Activated CD4-positive, CD25-positive, alpha-beta regulatory T cell treated with anti-CD3 and anti-CD28 coated beads, Interleukin-2, amount 50 U/mL, for 24 hours (primary cell): ENCODE results near the gene RSPH3.
"Not testable (repeated sequence)": the region's sequence is repeated elsewhere in the genome, so short reads cannot be mapped to it uniquely, and the experiment has no call there.

ENCODE experiments used
- ATAC-seq, 2 donors: fragments of 150-1000 bp; cut with Tn5 transposase; one replicate each; pipeline ENCODE4 v1.10.0; 2021; ENCODE audit warnings: mild to moderate bottlenecking in 1 of 2, moderate library complexity in 1 of 2

Gene RSPH3

DNA sequence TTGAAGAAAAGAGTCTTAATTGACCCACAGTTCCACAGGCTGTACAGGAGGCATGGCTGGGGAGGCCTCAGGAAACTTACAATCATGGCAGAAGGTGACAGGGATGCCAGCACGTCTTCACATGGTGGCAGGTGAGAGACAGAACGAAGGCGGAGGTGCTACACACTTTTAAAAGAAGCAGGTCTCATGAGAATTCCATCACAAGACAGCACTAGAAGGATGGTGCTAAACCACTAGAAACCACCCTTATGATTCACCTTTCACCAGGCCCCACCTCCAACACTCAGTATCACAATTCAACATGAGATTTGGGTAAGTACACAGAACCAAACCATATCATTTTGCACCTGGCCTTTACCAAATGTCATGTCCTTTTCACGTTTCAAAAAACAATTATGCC, 23.9 kb upstream of the RSPH3 start:
- ATAC-seq = peak; percentile 92 to 96

DNA sequence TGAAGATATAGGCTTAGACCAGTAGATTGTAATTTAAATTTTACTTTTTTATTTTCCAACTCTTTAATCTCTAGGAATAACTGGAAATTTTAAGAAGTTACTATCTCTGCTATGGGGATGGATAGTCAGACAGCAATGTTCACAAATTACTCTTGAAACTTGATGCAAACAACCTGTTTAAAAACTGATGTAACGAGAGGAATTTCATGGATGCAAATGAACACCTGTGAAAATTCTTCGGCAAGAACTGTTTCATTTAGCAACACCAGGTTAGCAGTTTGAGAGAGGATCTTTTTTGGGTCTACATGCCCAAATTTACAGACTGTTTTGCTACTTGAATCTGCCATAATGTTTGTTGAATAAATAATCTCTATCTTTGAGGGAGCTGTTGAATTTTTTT, 20.0 kb upstream of the RSPH3 start:
- no peak for ATAC-seq

DNA sequence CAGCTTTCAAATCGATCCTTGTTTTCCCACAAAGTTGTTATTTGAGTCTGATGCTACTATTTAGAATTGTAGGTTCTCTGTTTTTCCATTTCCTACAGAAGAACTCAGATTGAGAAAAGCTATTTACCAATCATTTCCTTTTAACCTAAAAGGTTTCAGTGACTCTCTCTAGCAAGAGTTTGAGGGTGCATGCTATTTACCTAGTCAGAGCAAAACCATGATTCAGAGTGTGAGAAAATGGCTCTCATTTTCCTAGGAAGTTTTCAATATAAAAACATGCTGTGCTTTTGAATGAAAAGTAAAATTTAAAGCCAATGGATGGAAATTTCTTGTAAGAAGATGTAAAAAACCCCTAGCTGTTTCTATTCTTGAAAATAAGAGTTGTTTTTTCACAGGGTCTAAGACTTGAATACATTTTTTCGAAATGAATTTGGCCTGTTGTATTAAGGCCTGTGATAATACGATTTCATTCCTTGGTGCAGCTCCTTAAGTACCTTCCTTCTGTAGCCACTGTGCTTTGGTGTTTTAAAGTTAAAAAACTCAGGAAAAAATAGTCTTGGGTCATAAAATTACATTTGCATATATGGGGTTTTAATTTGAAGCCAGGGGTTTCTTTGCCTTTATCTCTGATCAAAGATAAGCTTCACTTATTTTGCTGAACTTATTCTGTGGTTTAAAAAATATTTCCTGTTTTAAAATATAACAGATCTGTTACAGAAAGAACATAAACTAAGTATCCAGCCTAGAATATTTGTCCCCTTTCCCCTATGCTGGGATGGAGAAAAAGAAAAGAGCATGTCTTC, 18.0 kb upstream of the RSPH3 start:
- peak; percentile 90 to 92 for ATAC-seq

DNA sequence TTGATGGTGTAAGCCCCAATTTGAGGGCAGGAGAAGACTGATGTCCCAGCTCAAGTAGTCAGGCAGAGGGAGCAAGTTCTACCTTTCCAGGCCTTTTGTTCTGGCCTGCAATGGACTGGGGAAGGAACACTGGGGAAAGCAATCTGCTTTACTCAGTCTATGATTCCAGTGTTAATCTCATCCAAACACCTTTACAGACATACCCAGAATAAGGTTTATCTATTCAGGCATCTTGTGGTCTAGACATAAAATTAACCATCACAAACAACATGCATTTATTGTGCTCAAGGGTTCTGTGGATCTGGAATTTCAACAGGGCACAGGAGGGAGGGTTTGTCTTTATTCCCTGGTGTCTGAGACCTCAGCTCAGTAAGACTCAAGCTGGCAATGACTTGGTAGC, 14.4 kb upstream of the RSPH3 start:
- no peak for ATAC-seq

DNA sequence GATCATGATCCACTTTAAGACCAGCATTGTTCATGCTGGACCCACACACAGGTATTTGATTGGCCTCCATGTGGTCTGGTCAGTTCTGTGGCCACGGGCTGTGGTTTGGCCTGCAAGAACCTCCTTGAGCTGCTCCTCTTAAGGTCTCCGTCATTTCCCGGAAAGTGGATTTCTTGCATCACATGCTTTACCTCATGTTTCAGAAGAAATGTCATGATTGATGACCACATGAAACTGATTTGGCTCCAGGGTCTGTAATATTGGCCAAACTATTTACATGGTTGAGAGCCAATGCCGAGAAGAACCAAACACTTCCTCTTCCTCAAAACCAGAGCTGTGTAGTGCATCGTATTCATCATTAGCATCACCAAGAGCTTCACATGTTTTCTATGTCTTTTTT, 13.2 kb upstream of the RSPH3 start:
- ATAC-seq = no peak

DNA sequence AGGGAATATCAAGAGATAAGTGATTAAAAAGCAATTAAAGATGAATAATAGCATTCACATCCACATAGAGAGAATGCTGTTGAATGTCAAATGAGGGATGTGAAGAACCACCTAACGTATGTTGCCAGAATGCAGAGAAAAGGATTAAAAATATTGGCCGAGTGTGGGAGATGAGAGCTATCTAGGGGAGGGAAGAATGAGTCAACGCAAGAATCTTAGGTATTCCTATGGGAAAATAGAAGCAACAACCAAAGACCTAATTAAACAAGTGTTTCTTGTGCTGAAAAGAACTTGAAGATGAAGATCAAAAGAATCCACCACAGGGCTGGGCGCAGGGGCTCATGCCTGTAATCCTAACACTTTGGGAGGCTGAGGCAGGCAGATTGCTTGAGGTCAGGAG, 12.2 kb upstream of the RSPH3 start:
- ATAC-seq = no peak

DNA sequence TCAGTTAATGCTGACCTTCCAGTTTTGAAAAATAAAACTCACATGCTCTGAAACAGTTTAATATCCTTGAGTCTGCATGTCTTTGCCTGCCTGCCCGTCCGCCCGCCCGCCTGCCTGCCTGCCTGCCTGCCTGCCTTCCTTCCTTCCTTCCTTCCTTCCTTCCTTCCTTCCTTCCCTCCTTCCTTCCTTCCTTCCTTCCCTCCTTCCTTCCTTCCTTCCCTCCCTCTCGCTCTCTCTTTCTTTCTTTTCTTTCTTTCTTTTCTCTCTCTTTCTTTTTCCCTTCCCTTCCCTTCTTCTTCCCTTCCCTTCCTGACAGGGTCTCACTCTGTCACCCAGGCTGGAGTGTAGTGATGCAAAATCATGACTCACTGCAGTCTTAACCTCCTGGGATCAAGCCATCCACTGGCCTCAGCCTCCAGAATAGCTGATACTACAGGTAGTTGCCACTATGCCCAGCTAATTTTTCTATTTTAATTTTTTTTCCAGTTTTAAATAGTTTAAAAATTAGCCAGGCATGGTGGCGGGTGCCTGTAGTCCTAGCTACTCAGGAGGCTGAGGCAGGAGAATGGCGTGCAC, 10.1 kb upstream of the RSPH3 start:
- not testable (repeated sequence) for ATAC-seq

DNA sequence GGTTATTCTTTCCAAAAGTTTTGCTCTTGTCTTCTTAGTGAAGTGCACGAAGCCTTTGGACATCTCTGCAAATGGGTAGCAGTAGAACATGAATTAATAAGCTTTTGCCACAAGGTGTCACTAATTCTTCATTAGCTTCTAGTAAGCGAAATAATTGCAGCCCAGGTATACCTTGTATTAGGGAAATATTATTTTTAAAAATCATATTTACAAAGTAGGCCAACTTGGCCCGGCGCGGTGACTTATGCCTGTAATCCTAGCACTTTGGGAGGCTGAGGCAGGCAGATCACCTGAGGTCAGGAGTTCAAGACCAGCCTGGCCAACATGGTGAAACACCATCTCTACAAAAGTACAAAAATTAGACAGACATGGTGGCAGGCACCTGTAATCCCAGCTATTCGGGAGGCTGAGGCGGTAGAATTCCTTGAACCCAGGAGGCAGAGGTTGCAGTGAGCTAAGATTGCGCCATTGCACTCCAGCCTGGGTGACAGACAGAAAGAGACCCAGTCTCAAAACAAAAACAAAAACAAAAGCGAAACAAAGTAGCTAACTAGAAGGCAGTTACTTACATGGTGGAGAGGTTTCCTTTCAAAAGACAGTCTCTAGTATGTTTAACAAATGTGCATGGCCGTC, 8.8 kb upstream of the RSPH3 start:
- peak; percentile 77 to 78 for ATAC-seq

DNA sequence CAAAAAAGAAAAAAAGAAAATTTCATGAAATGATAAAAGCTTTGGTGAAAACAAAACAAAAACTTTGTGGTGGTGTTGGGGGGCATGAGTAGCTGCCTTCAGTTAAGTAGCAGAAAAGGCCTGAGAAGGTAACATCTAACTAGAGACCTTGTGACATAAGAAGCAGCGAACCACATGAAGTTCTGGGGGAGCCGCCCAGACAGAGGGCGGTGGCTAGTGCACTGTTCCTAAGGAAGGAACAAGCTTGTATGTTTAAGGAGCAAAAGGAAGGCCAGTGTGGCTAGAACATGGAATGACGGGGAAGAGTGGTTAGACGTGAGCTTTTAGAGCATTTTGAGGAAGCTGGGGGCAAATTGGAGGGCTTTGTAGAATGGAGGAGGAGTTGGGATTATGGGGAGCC, 7.5 kb upstream of the RSPH3 start:
- ATAC-seq = no peak

DNA sequence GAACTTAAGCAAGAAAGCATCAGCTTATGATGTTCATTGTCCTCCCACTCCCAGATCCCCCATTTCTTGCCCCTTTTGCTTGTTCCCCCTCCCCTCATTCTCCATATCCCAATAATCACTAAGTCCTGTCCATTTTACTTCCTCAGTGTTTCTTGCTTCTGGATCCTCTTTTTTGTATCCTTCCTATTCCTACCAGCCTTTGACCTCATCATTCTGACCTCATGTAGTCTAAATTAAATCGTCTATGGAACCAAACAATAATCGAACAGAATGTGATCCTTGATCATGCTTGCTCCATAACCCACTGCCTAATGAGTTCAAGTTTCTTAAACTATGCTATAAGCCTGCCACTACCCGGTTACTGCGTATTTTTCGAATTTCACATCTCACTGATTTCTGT, 5.4 kb upstream of the RSPH3 start:
- ATAC-seq = no peak

DNA sequence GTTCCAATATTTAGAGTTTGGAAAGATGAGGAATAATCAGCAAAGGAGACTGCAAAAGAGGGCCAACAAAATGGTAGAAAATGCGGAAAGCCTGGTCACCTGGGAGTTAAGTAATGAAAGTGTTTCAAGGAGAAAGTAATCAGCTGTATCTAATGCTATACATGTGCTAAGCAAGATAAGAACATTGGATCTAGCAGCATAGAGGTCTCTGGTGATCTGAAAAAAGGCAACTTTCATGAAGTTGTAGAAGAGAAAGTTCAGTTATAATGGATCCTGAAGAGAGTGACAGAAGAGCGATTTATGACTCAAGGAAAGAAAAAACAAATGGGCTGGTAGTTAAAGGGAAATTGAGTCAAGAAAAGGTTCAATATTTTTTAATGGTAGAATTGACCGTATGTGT, 4.6 kb upstream of the RSPH3 start:
- ATAC-seq = no peak

DNA sequence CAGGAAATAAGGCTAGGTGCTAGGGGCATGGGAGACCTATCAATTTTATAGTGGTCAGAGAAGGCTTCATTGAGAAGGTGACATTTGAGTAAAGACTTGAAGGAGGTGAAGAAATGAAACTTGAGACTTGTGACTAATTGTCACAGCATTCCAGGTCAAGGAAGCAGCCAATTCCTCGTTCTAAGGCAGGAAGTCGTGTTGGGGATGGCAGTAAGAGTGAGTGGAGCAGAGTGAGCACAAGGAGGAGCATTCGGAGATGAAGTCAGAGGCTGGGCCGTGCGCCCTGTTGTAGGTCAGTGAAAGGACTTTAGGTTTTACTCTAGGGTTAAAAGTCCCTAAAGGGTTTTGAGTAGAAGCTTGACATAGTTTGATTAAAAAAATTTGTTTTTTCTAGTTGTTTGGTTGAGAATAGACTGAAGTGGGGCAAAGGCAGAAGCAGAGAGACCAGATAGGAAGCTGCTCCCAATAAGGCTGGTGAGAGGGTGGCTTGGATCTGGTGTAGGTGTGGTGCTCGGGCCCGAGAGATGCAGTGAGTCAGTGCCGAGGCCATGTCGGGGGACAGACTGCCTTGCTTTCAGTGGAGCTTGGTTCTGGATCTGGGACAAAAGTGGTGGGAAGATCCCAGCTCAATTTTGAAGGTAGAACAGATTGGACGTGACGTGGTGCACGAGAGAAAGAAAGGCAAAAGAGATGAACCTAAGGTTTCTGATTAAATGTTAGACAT, 2.6 kb upstream of the RSPH3 start:
- ATAC-seq = no peak

DNA sequence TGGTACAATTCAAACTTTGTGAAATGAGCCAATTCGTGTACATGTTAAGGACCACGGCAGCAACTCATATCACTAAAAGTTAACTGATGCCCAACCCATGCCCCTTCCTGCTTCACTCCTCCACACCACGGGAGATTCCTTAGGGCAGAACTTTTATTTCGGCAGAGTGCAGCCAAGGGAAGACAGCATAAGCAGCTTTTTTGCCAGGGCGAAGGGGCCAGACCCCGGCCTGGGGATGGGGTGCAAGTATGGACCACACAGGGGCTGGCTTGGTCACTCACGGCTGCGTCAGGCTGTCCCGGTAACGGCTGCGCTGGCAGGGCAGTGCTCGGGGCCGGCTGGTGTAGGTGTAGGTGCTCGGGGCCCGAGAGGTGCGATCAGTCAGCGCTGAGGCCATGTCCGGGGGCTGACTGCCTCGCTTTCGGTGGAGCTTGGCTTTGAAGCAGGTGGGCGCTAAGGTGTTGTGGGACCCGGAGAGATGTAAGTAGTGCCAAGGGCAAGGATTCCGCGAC, 792 bp downstream of the RSPH3 start:
- peak; percentile 23 to 24 for ATAC-seq

DNA sequence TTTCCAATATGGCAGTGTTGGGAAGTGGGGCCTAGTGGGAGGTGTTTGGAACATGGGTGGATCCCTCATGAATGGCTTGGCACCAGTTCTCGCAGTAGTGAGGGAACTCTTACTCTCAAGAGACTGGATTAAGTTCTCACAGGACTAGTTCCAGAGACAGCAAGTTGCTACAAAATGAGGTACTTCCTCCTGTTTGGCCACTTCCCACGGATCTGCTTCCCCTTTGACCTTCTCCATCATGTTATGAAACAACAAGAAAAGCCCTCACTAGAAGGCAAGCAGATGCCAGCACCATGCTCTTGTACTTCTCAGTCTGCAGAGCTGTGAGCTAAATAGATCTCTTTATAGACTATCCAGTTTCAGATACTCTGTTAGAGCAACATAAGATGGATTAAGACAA, 3.1 kb downstream of the RSPH3 start:
- no peak for ATAC-seq

DNA sequence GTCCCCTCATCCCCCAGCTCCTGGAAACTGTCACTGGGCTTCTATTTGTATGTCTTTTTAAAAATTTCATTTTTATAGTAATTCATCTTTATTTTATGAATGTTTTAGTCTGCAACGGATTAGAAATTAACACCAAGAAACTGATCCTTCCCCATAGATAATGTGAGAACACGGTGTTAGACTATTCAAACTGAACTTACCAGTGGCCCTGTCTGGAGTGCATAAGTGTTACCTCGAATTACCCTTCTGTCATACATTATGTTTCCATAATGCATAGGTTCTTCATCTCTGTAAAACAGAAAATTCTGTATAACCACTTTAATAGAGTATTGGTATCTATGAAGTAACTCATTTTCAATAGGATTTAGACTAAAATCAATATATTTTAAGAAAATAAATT, 6.4 kb downstream of the RSPH3 start:
- ATAC-seq = no peak

DNA sequence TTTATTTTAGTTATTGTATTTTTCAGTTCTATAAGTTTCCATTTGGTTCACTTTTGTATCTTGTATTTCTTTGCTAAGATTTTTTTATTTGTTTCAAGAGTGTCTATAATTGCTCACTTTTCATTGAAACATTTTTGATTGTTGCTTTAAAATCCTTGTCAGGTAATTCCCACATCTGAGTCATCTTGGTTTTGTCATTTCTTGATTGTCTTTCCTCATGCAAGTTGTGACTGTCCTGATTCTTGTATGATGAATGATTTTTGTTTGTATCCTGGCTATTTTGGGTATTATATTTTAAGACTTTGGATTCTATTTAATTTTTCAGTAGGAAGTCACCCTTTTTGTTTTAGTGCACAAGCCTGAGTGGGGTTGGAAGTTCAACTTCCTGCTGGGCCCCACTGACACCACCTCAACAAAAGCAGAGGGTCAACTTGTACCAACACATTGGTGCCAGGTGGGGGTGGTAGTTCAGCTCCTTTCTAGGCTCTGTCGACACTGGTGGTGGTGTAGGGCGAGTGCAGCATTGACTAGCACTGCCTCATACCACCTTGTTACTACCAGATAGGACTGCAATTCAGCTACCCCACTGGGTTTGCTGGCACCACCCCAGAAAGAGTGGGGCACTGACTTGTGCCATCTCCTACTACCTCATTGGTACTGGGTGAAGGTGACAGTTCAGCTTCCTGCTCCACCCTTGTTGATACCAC, 8.8 kb downstream of the RSPH3 start:
- ATAC-seq = peak; percentile 27 to 28

DNA sequence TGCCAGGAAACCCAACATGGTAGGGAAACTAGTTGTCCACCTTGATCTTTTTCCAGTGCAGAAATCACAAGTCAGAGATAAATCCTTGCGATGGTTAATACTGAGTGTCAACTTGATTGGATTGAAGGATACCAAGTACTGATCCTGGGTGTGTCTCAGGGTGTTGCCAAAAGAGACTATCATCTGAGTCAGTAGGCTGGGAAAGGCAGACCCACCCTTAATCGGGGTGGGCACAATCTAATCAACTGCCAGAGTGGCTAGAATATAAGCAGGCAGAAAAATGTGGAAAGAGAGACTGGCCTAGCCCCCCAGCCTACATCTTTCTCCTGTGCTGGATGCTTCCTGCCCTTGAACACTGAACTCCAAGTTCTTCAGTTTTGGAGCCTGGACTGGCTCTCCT, 10.3 kb downstream of the RSPH3 start:
- not testable (repeated sequence) for ATAC-seq

DNA sequence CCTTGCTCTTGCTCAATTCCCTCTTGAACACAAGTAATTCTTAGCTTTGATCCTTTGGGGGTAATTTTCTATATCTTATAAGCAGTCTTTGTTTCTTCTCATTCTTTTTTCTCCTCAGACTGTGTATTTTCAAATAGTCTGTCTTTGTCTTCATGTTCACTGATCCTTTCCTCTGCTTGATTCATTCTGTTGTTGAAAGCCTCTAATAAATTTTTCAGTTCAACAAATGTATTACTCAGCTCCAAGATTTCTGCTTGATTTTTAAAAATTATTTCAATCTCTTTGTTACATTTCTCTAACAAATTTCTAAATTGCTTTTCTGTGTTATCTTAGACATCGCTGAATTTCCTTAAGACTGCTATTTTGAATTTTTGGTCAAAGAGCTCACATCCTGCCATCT, 11.5 kb downstream of the RSPH3 start:
- ATAC-seq = no peak

DNA sequence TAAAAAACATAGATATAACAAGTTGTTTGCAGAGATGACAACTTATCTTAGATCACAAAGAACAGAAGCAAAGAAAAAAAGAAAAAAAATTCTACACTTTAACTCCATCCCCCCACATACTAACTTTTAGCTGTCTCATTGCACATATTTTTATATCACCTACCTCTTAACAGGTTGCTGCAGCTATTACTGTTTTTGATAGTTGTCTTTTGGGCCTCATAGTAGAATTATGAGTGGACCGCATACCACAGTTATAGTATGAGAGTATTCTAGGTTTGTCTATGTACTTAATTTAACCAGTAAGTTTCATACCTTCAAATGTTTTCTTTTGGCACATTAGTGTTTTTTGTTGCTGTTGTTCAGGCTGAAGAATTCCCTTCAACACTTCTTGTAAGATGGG, 12.3 kb downstream of the RSPH3 start:
- ATAC-seq = peak; percentile 64 to 67

DNA sequence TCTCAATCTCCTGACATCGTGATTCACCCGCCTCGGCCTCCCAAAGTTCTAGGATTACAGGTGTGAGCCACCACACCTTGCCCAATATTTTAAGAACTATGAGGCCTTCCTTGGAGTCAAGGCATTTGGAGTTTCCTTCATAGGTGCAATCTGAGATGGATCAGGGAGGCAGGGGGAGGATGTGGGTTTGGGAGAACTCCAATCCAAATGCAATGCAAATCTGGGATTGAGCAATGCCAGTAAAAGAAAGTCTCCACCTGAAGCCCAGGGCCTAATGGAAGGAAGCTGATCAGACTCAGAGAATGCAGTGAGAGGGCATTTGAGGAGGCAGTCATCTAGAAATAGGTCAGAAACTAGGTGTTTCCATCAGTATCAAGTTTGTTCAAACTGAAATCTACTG, 21.2 kb downstream of the RSPH3 start:
- no peak for ATAC-seq

DNA sequence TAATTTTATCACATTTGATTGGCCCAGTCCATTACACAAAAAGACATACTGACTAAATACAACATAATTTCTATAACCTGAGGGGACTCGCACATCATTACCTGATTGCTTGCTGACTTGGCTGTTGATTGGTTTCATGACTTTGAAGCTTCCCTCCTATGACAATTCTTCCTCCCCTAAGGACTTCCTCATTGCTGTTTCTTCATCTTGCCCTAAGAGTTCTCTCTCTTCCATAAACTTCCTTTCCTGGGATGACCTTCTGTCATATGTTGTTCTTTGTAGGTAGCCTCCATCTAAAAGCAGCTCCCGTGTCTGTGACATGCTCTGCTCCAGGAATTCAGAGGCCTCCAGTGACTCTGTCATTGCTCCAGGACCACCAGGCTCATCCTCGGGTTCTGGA, 22.6 kb downstream of the RSPH3 start:
- ATAC-seq = no peak
